DMS 273 treated with DMSO at 0.1 percent for 48 hours (cell line): Measurements from ENCODE around the gene CSNK1D.

Experiments
- DNase-seq: peaks from one replicate; lab custom pipeline; 2025; lab: John Stamatoyannopoulos, UW

The CSNK1D gene

DNA sequence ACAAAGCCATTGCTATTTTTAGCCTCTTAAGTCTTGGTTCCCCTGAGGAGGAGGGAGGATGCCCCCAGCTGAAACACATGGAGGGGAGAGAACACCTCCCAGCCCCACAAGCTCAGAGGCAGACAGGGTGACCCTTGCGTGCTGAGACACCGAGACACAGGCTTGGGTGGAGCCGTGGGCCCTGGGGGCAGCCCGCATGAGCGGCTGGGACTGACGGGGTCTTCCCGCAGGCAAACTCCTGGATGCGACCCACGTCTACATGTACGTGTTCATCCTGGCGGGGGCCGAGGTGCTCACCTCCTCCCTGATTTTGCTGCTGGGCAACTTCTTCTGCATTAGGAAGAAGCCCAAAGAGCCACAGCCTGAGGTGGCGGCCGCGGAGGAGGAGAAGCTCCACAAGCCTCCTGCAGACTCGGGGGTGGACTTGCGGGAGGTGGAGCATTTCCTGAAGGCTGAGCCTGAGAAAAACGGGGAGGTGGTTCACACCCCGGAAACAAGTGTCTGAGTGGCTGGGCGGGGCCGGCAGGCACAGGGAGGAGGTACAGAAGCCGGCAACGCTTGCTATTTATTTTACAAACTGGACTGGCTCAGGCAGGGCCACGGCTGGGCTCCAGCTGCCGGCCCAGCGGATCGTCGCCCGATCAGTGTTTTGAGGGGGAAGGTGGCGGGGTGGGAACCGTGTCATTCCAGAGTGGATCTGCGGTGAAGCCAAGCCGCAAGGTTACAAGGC lies 34.9 kb downstream of the CSNK1D start:
- DNase-seq: no peak

DNA sequence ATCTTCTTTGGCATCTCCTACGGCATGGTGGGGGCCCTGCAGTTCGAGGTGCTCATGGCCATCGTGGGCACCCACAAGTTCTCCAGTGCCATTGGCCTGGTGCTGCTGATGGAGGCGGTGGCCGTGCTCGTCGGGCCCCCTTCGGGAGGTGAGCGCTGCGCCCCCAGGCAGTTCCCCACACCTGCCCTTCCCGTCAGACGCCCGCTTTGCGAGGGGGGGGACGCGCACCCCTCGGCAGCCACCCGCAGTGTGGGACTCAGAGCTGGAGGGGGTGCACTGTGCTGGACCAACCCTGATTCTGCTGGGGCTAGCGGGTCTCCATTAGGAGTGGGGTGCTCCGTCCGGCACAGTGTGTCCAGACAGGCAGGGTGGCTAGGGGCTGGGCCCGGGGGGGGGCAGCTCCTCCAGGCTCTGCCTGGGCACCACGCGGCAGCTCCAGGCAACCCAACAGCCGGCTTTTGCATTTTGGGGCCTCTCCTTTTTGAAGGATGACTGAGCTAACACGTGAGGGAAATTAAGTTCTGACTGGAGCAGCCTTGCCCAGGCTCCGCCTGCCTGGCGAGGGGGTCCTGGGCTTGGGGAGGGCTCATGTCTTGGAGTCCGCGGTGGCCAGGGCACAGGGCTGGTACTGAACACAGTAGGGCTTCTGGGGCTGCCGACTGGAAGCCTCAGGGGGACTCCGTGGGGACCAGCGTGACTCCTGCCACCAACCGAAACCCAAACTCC lies 35.6 kb downstream of the CSNK1D start:
- no peak for DNase-seq

DNA sequence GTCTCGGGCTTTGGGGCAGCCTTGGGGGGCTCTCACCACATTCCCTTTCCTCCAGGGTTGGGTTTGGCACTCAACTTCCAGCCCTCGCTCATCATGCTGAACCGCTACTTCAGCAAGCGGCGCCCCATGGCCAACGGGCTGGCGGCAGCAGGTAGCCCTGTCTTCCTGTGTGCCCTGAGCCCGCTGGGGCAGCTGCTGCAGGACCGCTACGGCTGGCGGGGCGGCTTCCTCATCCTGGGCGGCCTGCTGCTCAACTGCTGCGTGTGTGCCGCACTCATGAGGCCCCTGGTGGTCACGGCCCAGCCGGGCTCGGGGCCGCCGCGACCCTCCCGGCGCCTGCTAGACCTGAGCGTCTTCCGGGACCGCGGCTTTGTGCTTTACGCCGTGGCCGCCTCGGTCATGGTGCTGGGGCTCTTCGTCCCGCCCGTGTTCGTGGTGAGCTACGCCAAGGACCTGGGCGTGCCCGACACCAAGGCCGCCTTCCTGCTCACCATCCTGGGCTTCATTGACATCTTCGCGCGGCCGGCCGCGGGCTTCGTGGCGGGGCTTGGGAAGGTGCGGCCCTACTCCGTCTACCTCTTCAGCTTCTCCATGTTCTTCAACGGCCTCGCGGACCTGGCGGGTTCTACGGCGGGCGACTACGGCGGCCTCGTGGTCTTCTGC lies 36.3 kb downstream of the CSNK1D start:
- no peak for DNase-seq

DNA sequence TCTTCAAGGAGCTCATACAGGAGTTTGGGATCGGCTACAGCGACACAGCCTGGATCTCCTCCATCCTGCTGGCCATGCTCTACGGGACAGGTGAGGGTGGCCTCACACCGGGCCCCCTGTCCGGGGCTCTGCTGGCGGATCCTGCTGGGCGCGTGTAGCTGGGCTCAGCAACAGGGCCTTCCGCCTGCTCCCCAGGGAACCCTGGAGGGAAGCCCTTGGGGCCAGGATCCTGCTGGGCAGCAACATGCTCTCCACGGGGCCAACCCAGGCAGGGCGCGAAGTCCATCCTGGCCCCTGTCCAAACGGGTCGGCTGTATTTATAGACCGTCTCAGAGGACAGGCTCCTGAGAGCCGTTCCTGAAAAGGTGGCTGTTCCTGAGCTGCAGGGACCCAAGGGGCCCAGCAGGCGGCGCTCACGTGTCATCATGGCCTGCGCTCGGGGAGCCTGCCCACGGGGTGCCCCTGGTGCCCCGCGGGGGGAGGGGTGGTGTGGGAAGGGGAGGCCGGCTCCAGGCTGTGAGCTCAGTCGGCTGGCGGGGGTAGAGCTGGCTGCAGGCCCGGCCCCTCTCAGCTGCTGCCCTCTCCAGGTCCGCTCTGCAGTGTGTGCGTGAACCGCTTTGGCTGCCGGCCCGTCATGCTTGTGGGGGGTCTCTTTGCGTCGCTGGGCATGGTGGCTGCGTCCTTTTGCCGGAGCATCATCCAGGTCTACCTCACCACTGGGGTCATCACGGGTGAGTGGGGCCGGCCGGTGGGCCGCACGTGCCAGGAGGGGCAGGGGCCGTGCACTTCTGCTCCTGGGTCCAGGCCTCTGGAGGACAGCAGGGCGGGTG lies 37.1 kb downstream of the CSNK1D start:
- peak; percentile 20 for DNase-seq

- DNase-seq: no peak
These were observed 37.7 kb downstream of the CSNK1D start for GRCh38 chr17:82235775-82236141.

GRCh38 chr17:82235056-82235774 lies 38.3 kb downstream of the CSNK1D start:
- no peak for DNase-seq

GRCh38 chr17:82234211-82235055 lies 39.1 kb downstream of the CSNK1D start:
- no peak for DNase-seq

GRCh38 chr17:82232876-82233785 lies 40.4 kb downstream of the CSNK1D start:
- DNase-seq: no peak

DNA sequence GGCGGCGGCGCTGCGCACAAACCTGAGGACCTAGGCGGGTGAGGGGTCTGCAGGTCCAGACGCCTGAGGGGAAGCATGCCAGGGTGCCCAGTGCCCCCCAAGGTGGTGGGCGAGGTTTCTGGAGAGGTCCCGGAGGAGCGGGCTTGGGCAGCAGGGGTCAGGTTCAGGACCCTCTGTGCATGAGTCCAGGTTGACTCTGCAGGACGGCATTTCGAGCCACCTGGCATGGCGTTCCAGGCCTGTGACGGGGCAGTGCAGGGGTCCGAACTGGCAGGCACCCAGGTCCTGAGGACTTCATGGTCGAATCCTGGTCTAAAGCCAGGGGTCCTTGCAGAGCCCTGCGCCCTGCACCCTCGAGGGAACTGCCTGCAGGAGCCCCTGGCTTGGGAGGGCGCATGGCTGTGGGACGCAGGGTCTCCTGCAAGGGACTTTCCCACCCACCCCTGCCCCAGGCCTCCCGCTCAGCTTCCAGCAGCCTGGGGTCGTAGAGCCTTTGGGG lies 41.1 kb downstream of the CSNK1D start:
- no peak for DNase-seq

DNA sequence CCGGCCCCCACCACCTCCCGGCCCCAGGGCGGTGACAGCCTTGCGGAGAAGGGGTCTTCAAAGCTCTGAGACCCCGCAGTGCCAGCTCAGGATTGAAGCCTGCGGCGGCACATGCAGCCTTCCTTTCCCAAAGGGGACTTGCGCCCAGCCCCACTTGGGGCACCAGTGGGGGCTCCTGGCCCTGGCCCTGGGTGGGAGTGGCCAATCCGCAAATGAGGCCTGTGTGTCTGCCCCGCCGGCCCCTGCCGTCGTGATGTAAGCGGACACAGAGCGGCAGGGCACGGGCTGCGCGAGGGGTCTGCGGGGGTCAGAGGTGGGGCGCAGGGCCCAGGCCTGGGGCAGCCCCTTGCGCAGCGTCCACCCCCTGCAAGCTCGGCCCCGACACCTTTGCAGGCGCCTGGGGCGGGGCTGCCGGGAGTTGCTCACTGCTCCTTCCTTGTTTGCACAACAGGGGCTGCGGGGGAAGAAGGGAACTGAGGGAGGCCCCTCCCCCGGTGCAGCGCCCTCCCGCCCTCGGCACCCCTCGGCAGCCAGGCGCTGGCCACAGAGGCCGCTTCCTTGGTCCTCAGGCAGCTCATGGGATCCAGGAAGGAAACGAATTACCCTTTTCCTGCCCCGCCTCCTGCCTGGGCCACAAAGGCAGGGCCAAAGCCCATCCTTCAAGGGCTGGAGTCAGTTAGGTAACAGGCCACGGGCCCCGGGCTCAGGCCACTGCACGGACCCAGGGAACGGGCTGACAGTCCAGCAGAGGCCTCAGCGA lies 41.8 kb downstream of the CSNK1D start:
- DNase-seq: no peak

DNA sequence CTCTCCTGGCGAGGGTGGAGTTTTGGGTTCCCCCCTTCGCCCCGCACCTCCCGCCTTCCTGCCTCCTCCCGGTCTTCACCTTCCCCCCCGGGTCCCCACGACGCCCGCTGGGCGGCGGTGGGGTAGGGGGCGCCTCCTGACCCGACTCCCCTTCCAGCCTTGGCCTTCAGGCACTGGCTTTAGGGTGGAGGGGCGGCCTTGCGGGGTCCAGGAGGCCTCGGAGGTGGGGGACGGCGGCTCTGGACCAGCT lies 42.3 kb downstream of the CSNK1D start:
- no peak for DNase-seq

- DNase-seq: no peak
These were observed 42.7 kb downstream of the CSNK1D start for GRCh38 chr17:82230609-82231311.

DNA sequence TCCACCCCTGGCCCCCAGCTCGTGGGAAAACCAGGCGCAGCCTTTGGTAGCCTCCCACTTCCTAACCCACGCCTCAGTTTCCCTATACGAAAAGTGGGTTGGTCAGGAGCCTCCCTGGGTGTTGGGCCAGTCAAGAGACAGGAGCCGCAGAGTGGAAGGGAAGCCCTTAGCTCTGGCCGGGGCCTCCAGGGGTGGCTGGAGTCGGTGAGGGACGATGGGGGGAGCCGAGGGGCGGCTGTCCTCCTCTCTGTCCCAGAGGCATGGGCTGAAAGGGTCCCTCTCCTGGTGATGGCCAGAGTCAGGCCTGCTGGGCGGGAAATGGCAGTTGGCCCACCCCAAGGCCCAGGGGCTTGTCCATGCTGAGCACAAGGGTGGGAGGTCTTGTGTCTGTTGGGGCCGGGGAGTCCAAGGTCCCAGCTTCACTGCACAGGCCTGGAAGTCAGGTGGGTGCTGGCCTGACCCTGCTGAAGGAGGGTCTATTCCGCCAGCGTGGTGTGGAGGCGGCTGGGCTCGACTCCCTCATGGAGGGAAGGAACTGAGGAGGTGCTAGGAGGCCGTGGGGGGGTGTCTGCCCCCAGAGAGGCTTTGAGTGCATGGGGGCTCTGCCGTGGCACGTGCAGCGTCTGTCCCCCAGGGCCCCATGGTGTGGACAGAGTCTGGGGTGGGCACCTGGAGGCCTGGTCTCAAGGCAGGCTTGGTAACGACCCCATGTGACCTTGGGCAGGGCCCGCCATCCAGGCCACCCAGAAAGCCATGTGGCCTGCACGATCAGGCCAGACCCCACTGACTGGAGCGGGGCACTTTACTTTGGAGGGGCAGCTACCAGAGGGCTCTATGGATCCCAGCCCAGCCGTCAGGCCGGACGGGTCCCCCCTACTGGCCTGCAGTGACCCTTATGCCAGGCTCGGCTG lies 43.5 kb downstream of the CSNK1D start:
- no peak for DNase-seq

- DNase-seq: no peak
These were observed 44.4 kb downstream of the CSNK1D start, which contains the start of gene SLC16A3 for GRCh38 chr17:82228842-82229697. TSS of gene SLC16A3 (plus strand) at chr17:82229042. CDS start at chr17:82236009, 6,967 bp downstream.

- no peak for DNase-seq
These were observed 45.1 kb downstream of the CSNK1D start for GRCh38 chr17:82228278-82228841.
